ENCODE data around the gene HBB.

Gene HBB

DNA sequence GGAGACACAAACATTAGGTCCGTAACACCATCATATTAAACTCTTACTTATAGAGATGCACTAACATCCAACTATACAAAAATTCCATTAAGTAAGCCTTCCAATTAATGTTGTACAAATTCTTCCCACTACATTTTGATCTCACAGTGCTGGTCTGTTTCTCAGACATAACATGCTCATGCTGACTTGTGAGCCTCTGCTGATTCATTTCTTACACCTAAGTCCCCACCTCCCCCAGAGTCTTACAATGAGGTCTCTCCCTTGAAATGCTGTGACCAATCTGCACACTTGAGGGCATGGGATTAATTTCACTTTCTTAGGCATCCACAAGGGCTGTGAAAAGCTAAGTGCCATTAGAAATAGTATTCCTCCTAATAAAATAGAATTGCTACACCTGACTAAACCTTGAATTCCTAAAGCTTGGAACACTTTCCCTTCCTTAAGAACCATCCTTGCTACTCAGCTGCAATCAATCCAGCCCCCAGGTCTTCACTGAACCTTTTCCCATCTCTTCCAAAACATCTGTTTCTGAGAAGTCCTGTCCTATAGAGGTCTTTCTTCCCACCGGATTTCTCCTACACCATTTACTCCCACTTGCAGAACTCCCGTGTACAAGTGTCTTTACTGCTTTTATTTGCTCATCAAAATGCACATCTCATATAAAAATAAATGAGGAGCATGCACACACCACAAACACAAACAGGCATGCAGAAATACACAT, 20.8 kb upstream of the HBB start:
- Mint-ChIP-seq H3K9me3 (no peaks in the 10 kb centered on the region), H3K4me1 (peaks cover 5% of the 10 kb centered on the region), H3K27me3 (ENCODE audit: low read depth, poor library complexity) (no peaks in the 10 kb centered on the region), H3K36me3 (ENCODE audit: low read depth) (no peaks in the 10 kb centered on the region), H3K4me3 (no peak overlapping the region), H3K27ac (no peak overlapping the region)
- no peak for DNase-seq
- TF ChIP-seq, protein P1, sequence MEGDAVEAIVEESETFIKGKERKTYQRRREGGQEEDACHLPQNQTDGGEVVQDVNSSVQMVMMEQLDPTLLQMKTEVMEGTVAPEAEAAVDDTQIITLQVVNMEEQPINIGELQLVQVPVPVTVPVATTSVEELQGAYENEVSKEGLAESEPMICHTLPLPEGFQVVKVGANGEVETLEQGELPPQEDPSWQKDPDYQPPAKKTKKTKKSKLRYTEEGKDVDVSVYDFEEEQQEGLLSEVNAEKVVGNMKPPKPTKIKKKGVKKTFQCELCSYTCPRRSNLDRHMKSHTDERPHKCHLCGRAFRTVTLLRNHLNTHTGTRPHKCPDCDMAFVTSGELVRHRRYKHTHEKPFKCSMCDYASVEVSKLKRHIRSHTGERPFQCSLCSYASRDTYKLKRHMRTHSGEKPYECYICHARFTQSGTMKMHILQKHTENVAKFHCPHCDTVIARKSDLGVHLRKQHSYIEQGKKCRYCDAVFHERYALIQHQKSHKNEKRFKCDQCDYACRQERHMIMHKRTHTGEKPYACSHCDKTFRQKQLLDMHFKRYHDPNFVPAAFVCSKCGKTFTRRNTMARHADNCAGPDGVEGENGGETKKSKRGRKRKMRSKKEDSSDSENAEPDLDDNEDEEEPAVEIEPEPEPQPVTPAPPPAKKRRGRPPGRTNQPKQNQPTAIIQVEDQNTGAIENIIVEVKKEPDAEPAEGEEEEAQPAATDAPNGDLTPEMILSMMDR (IDR thresholded peaks at IDR 0.05), result no peak

DNA sequence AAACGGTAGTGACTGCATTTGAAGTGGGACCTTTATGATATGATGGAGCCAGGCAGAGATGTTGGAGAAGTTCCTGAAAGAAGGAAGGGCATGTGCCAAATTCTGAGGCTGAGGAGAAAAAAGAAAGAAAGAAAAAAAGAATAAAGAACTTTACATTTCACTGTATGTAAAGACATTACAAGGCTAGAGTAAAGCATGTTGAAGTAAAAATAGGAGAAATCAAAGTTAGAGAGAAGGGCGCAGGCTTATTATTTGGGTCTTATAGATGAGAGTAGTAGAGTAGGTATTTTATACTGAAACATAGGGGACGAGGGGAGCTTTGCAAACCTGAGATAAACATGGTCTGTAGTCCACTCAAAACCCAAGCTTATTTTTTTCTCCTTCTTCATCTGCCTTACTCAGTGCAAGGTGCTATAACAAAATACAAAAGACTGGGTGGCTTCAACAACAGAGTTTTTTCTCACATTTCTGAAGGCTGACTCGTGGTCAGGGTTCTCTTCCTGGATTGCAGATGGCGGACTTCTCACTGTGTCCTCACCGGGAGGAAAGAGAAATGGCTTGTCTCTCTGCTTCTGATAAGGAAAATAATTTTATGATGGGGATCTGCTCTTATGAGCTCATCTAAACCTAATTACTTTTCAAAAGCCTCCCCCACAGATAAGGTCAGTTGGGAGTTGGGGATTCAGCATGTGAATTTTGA, 20.1 kb upstream of the HBB start:
- no peaks in the 10 kb centered on the region for H3K4me1 Mint-ChIP-seq
- H3K36me3 Mint-ChIP-seq (ENCODE audit: low read depth), result no peaks in the 10 kb centered on the region
- TF ChIP-seq, protein P1 (IDR thresholded peaks at IDR 0.05), result no peak
- DNase-seq, result no peak
- H3K27me3 Mint-ChIP-seq (ENCODE audit: low read depth, poor library complexity), result no peaks in the 10 kb centered on the region
- H3K4me3 Mint-ChIP-seq, result no peak overlapping the region
- no peak overlapping the region for H3K27ac Mint-ChIP-seq
- H3K9me3 Mint-ChIP-seq, result no peaks in the 10 kb centered on the region

DNA sequence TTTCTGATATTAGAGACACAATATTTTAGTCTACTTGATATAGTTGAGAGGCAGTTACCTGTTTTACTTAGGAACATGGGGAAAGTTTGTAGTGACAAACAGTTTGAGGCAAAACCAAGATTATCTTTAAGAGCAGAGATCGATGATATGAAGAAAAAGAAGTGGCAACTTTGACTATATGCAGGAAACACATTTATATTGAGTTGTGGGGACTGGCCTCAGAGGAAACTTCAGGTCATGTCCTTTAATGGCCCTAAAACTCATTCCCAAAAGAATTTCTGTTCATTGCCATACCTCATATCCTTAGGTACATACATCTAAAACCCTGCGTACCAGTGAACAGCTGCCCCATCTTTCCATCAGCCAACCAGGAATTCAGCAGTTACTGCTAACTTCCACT, 18.3 kb upstream of the HBB start:
- Mint-ChIP-seq H3K27me3 (ENCODE audit: low read depth, poor library complexity) (peaks cover 3% of the 10 kb centered on the region), H3K4me1 (no peaks in the 10 kb centered on the region), H3K9me3 (no peaks in the 10 kb centered on the region), H3K36me3 (ENCODE audit: low read depth) (no peaks in the 10 kb centered on the region), H3K27ac (no peak overlapping the region), H3K4me3 (no peak overlapping the region)
- DNase-seq, result no peak
- TF ChIP-seq, protein P1 (IDR thresholded peaks at IDR 0.05), result no peak

DNA sequence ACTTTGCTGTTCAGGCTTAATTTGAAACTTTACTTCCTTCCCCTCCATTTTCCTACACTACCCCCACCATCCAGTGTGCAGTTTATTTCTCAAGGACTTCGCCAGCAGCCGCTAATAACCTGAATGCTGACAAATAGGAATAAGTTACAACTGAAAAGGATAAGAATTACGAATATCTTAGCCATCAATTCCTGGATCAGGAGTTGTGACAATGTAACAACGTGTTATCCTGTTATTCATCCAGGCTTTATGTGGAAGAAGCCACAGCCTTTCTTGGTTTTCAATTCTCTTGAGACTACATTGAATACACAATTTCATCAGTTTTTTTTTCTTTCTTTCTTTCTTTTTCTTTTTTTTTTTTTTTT, 16.9 kb upstream of the HBB start:
- no peak overlapping the region for H3K27ac Mint-ChIP-seq
- no peak for DNase-seq
- no peaks in the 10 kb centered on the region for H3K4me1 Mint-ChIP-seq
- TF ChIP-seq, protein P1 (IDR thresholded peaks at IDR 0.05), result no peak
- H3K27me3 Mint-ChIP-seq (ENCODE audit: low read depth, poor library complexity), result peaks cover 8% of the 10 kb centered on the region
- H3K9me3 Mint-ChIP-seq, result no peaks in the 10 kb centered on the region
- H3K36me3 Mint-ChIP-seq (ENCODE audit: low read depth), result no peaks in the 10 kb centered on the region
- H3K4me3 Mint-ChIP-seq, result no peak overlapping the region

DNA sequence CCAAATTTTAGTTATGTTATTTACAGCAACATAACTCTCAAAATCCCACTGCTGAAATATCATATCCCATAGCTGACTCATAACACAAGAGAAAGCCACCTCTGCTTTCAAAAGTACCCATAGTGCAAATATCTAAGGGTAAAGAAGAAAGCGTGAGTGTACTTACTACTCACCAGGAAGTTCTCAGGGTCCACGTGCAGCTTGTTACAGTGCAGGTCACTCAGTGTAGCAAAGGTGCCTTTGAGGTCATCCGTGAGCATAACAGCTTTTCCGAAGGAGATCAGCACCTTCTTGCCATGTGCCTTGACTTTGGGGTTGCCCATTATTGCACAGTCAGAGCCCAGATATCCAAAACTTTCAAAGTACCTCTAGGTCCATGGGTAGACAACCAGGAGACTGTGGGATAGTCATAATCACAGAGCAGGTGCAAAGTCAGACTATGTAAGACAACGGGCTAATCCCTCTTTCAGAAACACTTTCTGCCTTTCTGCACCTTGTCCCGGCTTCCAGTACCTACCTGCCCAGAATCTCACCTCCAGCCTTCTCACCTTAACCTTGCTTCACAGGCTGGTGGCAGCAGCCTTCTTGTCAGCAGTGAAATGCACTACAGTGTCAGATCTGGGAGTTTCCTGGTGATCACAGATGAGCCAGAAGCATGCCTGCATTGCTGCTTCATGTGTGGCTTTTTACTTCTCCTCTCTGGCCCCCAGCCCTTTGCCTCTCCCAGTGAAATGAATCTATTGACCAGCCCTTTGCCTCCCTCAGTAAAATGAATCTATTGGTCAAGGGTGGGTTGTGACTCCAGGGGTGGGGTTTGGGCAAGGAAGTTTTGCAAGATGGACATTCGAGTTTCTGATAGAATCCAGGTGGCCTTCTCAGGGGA, 16.3 kb upstream of the HBB start:
- no peak overlapping the region for H3K27ac Mint-ChIP-seq
- H3K9me3 Mint-ChIP-seq, result no peaks in the 10 kb centered on the region
- DNase-seq, result no peak
- H3K36me3 Mint-ChIP-seq (ENCODE audit: low read depth), result no peaks in the 10 kb centered on the region
- peaks cover 10% of the 10 kb centered on the region for H3K27me3 Mint-ChIP-seq (ENCODE audit: low read depth, poor library complexity)
- TF ChIP-seq, protein P1 (IDR thresholded peaks at IDR 0.05), result no peak
- H3K4me1 Mint-ChIP-seq, result no peaks in the 10 kb centered on the region
- H3K4me3 Mint-ChIP-seq, result no peak overlapping the region

All from nephron progenitor cell (in vitro differentiated cells).